Dedifferentiated amniotic fluid mesenchymal stem cell (primary cell): ENCODE measurements around the gene GPC3.

Experiments
- DNase-seq: peaks from one replicate; pipeline ENCODE4 v3.0.0-alpha.2; 2016; ENCODE audit errors: extremely low spot score

GPC3 gene

GRCh38 chrX:133846311-133846710 lies 139.1 kb downstream of the GPC3 start:
- no peak for DNase-seq

GRCh38 chrX:133840415-133840814 lies 145.0 kb downstream of the GPC3 start:
- no peak for DNase-seq

GRCh38 chrX:133838761-133839676 lies 146.4 kb downstream of the GPC3 start:
- DNase-seq, result no peak

GRCh38 chrX:133837091-133837490 lies 148.3 kb downstream of the GPC3 start:
- no peak for DNase-seq

DNA sequence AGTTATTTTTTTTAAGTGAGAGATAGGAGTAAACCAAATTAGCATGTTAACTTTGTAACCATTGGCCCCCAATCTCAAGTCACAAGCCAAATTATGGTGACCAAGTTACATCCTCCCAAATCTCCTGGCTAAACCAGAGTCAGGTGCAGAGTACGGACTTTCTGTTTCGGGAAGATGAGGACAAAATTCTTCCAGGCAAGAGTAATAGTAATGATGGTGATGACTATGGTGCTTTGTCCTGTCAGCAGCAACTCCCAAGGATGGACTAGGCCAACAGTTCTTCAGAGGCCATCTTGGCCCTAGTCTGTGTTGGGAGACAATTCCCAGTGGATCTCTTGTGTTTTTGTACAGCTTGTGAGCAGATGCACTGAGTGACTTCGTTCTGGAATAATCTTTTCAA lies 148.8 kb downstream of the GPC3 start:
- DNase-seq, result no peak

- DNase-seq, result no peak
Measured at GRCh38 chrX:133834771-133835170, 150.6 kb downstream of the GPC3 start.

- no peak for DNase-seq
Measured at GRCh38 chrX:133819546-133819945, 165.8 kb downstream of the GPC3 start.

- DNase-seq, result no peak
Measured at GRCh38 chrX:133818019-133818418, 167.4 kb downstream of the GPC3 start.

- DNase-seq, result no peak
Measured at GRCh38 chrX:133815496-133815895, 169.9 kb downstream of the GPC3 start.

GRCh38 chrX:133813971-133814370 lies 171.4 kb downstream of the GPC3 start:
- DNase-seq, result peak; percentile 42

DNA sequence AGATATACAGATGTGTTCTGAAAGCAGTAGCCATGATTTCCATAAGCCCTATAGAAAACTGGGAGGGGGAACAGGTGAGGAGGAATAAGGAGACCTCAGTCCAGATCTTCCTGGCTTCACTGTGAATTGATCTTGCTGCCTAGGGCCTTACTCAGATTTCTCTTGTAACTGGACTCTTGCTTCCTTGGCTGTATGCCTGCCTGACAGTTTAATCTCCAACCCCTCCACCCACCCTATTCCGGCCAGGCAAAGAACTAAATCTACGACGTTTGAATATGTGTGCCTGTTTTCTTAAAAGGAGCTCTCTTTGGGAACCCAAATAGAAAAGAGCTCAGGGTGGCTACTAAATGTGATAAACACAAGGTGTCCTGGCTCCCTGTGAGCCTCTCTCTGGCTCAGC lies 173.0 kb downstream of the GPC3 start:
- no peak for DNase-seq

- DNase-seq, result no peak
Measured at GRCh38 chrX:133810925-133811324, 174.5 kb downstream of the GPC3 start.

DNA sequence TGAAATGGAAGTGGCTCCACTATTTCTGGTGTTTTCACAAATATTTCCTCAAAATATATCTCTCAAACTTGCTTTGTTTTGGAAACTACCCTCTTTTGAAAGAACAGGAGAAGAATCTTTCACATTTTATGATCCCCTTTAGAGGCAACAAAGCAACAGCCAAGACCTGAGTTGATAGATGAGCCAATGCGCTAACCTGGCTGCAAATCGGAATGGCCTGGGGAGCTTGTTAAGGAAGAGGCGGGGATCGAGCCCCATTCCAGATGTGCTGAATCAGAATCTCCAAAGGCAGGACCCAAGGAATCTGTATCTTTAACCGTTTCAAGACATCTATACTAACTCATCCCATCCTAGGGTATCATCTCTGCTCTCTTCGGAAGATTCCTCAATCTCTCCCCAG lies 181.3 kb downstream of the GPC3 start:
- no peak for DNase-seq

- no peak for DNase-seq
Measured at GRCh38 chrX:133796282-133796681, 189.1 kb downstream of the GPC3 start.

DNA sequence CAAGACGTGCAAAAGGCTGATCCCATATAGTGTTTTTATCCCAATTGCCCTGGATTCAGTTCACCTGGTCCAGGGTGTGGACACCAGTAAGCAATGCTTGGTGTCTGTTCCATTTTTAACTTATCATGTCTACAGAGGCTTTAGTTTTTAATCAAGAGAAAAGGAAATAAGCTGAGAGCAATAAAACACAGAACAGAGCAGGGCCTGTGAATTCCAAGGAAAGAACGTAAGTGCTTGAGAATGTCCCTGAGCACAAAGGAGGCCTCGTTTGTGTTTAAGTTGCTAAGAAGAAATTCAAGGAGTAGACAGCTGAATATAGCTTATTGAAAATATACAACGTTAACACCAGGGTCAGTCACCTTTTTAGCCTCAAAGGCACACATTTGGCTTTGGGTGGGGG lies 191.3 kb downstream of the GPC3 start:
- no peak for DNase-seq

- no peak for DNase-seq
Measured at GRCh38 chrX:133793626-133794025, 191.8 kb downstream of the GPC3 start.

- peak; percentile 67 for DNase-seq
Measured at GRCh38 chrX:133792198-133792953, 193.0 kb downstream of the GPC3 start.

- no peak for DNase-seq
Measured at GRCh38 chrX:133789829-133790228, 195.6 kb downstream of the GPC3 start.

GRCh38 chrX:133786382-133786781 lies 199.0 kb downstream of the GPC3 start:
- DNase-seq, result no peak

DNA sequence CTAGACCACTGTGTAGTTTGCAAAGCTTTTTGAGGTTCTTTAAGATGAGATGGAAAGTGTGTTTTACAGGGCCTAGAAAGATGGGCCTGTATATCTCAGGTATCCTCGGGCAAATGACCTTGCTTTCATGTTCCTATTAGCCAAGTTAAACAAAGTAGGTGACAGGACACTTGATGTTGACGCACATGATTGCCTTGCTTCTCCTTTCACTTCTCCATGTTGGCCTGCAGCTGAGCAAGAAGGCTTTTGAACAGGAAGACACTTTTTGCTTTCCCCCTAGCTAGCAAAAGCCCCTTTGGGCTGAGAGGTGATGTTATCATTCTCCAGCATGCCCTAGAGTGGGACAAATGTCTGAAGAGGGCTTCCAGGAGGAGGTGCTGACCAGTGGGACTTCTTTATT lies 202.1 kb downstream of the GPC3 start:
- no peak for DNase-seq

- DNase-seq, result no peak
Measured at GRCh38 chrX:133781174-133781573, 204.2 kb downstream of the GPC3 start.

GRCh38 chrX:133776072-133776471 lies 209.3 kb downstream of the GPC3 start:
- DNase-seq, result no peak

GRCh38 chrX:133774807-133775206 lies 210.6 kb downstream of the GPC3 start:
- DNase-seq, result no peak
